ENCODE measurements around the gene PTS.

Gene PTS

DNA sequence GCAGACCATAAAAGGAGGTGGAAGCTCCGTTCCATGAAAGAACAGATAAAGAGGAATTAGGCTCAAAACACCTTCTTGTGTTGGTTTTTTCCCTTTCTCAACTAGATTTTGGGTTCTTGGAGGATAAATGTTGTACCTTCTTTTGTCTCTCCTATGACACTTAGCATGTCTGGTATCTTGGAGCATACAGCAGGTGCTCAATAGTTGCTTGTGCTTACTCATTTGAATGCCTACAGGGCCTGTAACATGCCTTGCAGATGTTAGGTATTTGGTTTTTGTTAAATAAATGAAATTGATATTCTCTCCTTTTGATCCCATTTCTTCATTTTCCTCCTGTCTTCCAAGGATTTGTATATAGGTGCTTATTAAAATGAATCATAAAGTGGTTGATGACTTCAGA lies 50.8 kb downstream of the PTS start:
- Histone ChIP-seq H3K4me3 (ENCODE audit: low read length) (no peak overlapping the region), H3K4me1 (ENCODE audit: control insufficient read depth, insufficient read depth, low read length) (peaks cover 3% of the 10 kb centered on the region), H3K36me3 (ENCODE audit: control insufficient read depth, insufficient read depth, low read length) (no peaks in the 10 kb centered on the region), H3K27ac (ENCODE audit: low read length) (no peak overlapping the region), H3K9me3 (ENCODE audit: control insufficient read depth, insufficient read depth, low read length) (no peaks in the 10 kb centered on the region), H3K27me3 (ENCODE audit: control insufficient read depth, insufficient read depth, low read length) (no peaks in the 10 kb centered on the region)
- no peak for DNase-seq (ENCODE audit: low read depth, low spot score)
- WGBS (ENCODE audit: insufficient coverage, insufficient read length), result no CpG with 5 or more reads among the region's 1 CpG

DNA sequence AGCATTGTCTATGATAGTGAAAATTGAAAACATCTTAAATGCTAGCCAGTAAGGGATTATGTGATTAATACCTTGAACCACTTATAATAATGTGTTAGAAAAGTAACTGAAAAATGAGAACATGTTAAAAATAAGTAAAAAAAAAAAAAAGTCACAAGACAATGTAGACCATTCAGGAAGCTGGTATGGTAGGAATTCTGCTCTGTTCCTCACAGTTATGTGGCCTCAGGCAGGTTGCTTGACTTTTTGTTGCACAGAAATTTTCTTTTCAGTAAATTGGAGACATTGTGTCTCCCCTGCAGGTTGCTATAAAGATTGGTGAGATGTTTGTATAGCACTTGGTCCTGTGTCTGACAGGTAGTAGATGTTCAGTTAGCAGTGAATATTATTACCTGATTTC lies 51.7 kb downstream of the PTS start:
- no peaks in the 10 kb centered on the region for H3K9me3 ChIP-seq (ENCODE audit: control insufficient read depth, insufficient read depth, low read length)
- peaks cover 3% of the 10 kb centered on the region for H3K4me1 ChIP-seq (ENCODE audit: control insufficient read depth, insufficient read depth, low read length)
- no peaks in the 10 kb centered on the region for H3K27me3 ChIP-seq (ENCODE audit: control insufficient read depth, insufficient read depth, low read length)
- H3K4me3 ChIP-seq (ENCODE audit: low read length), result no peak overlapping the region
- no peak for DNase-seq (ENCODE audit: low read depth, low spot score)
- no peaks in the 10 kb centered on the region for H3K36me3 ChIP-seq (ENCODE audit: control insufficient read depth, insufficient read depth, low read length)
- no peak overlapping the region for H3K27ac ChIP-seq (ENCODE audit: low read length)

DNA sequence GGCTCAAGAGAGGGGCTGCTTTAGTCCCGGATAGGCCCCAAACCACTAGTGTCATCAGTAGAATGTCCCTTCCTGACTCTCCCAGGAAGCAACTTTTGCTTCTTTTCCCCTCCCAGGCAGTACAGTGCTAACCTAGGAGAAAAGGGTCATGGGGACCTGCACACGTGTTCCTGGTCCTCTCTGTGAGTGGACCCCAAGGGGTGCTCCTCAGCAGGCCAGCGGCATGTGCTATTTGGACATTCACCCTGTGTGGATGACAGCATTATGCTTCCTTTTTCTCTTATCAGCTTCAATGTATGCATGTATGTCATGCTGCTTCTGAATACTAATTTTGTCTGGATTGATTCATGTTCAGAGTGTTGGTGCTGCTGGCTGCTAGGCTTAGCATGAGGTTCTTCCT lies 52.6 kb downstream of the PTS start:
- H3K27ac ChIP-seq (ENCODE audit: low read length), result no peak overlapping the region
- no peaks in the 10 kb centered on the region for H3K9me3 ChIP-seq (ENCODE audit: control insufficient read depth, insufficient read depth, low read length)
- WGBS (ENCODE audit: insufficient coverage, insufficient read length), result no CpG with 5 or more reads among the region's 3 CpGs
- no peak overlapping the region for H3K4me3 ChIP-seq (ENCODE audit: low read length)
- H3K4me1 ChIP-seq (ENCODE audit: control insufficient read depth, insufficient read depth, low read length), result peaks cover 3% of the 10 kb centered on the region
- H3K36me3 ChIP-seq (ENCODE audit: control insufficient read depth, insufficient read depth, low read length), result no peaks in the 10 kb centered on the region
- no peak for DNase-seq (ENCODE audit: low read depth, low spot score)
- no peaks in the 10 kb centered on the region for H3K27me3 ChIP-seq (ENCODE audit: control insufficient read depth, insufficient read depth, low read length)

DNA sequence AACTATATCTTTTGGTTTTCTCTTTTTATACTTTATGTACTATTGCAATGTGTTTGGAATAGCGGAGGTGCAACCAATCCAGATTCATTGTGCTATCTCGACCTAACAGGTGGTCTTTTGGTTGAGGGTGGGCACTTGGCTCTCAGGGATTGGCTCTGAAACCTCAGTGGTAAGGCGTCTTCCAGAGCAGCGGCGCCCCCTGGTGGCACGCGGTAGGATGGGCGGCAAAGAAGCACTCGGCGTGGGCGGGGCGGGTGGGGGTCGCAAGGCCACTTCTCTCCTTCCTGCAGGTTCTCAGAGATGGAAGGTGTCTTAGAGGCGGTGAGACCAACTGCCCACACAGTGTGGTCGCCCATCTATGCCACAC lies 53.7 kb downstream of the PTS start:
- no CpG with 5 or more reads among the region's 15 CpGs for WGBS (ENCODE audit: insufficient coverage, insufficient read length)
- Histone ChIP-seq H3K27ac (ENCODE audit: low read length) (no peak overlapping the region), H3K9me3 (ENCODE audit: control insufficient read depth, insufficient read depth, low read length) (no peaks in the 10 kb centered on the region), H3K4me3 (ENCODE audit: low read length) (peak overlapping the region; percentile 31; the same call in 1 of the 2 replicates), H3K27me3 (ENCODE audit: control insufficient read depth, insufficient read depth, low read length) (no peaks in the 10 kb centered on the region), H3K4me1 (ENCODE audit: control insufficient read depth, insufficient read depth, low read length) (peaks cover 3% of the 10 kb centered on the region), H3K36me3 (ENCODE audit: control insufficient read depth, insufficient read depth, low read length) (no peaks in the 10 kb centered on the region)
- DNase-seq (ENCODE audit: low read depth, low spot score), result no peak

DNA sequence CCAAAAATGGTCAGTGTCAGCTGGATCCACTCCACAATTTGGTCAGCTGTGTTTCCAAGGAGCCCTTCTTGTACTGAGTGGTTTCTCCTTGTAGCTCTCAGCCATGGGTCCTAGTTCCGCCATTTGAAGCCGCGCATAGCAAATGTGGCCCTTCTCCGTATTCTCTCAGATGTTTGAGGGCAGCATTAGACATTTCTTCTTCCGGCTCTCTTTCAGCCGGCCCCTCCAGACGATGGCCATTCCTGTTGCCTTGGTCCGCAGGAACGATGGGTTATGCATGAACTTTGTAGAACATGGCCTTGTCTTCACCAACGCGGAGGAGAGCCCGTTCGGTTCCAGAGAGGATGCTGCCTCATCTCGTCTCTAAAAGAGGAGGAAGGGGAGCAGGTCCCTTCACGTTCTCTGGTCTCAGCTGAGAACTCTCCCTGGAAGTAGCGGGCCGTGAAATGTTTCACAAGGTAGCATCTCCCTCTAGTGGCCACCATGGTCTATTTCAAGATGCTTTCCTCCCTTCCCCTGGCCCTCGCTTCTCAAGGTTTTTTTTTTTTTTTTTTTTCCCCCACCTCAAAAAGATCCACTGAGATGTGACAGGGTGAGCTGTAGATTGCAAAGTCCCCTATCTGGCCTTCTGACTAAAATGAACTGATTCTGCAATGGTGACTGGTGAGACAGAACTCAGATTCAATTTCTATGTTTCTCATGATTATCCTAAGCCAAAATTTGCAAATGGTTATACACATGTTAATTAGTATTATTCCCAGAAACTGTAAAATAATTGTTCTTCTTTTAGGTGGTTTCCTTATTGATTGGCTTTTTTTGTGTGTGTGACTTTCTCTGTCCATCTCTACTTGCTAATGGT lies 54.3 kb downstream of the PTS start:
- H3K4me3 ChIP-seq (ENCODE audit: low read length), result peak overlapping the region; percentile 31; the same call in 1 of the 2 replicates
- no CpG with 5 or more reads among the region's 18 CpGs for WGBS (ENCODE audit: insufficient coverage, insufficient read length)

DNA sequence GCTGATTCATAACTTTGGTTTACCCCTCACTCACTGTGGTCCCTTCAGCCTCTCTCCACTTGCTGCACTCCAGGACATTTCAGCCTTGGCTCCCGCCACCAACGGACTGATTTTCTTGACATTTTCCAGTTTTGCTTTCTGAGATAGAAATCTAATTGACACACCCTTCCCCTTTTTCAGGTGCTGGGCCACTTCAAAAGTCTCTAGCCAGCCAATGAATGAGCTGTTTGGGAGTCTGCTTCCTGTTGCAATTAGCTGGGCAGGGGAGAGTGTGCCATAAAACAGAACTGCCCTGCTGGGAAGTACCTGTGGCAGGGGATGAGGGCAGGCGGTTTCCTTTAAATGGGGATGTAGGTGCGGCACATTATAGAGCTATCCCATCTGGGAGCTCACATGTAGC lies 55.5 kb downstream of the PTS start:
- peaks cover 5% of the 10 kb centered on the region for H3K4me1 ChIP-seq (ENCODE audit: control insufficient read depth, insufficient read depth, low read length)
- H3K36me3 ChIP-seq (ENCODE audit: control insufficient read depth, insufficient read depth, low read length), result no peaks in the 10 kb centered on the region
- H3K27me3 ChIP-seq (ENCODE audit: control insufficient read depth, insufficient read depth, low read length), result no peaks in the 10 kb centered on the region
- no peak for DNase-seq (ENCODE audit: low read depth, low spot score)
- no peaks in the 10 kb centered on the region for H3K9me3 ChIP-seq (ENCODE audit: control insufficient read depth, insufficient read depth, low read length)
- no peak overlapping the region for H3K4me3 ChIP-seq (ENCODE audit: low read length)
- no peak overlapping the region for H3K27ac ChIP-seq (ENCODE audit: low read length)
- WGBS (ENCODE audit: insufficient coverage, insufficient read length), result no CpG with 5 or more reads among the region's 4 CpGs

More for the DNA sequence above, 54.3 kb downstream of the PTS start:
- Histone ChIP-seq H3K4me1 (ENCODE audit: control insufficient read depth, insufficient read depth, low read length) (peaks cover 3% of the 10 kb centered on the region), H3K27ac (ENCODE audit: low read length) (no peak overlapping the region), H3K27me3 (ENCODE audit: control insufficient read depth, insufficient read depth, low read length) (no peaks in the 10 kb centered on the region), H3K36me3 (ENCODE audit: control insufficient read depth, insufficient read depth, low read length) (no peaks in the 10 kb centered on the region), H3K9me3 (ENCODE audit: control insufficient read depth, insufficient read depth, low read length) (no peaks in the 10 kb centered on the region)
- DNase-seq (ENCODE audit: low read depth, low spot score), result peak; percentile 70
